Vagina (tissue), 2 donors: ENCODE measurements around the gene TGFBR3.

Source experiments
- POLR2AphosphoS5 ChIP-seq, 2 donors: sonication (generic); formaldehyde crosslinking; IDR thresholded peaks; one replicate each; pipeline ENCODE4 v1.9.0; 2017; ENCODE audit warnings: antibody characterized with exemption in 2 of 2, mild to moderate bottlenecking in 2 of 2, low read depth in 1 of 2; ENCODE audit not compliant: insufficient read depth in 1 of 2
- TF ChIP-seq, protein P1 (sequence below), 3 experiments: fragments of 450-650 bp in 2 of 3; fragments of 200-600 bp in 1 of 3; sonication (generic) in 1 of 3; IDR thresholded peaks; one replicate each; pipeline ENCODE4 v1.5.1; 2017 to 2019; ENCODE audit warnings: antibody characterized with exemption in 3 of 3, mild to moderate bottlenecking in 2 of 3, moderate library complexity in 2 of 3

DNA sequence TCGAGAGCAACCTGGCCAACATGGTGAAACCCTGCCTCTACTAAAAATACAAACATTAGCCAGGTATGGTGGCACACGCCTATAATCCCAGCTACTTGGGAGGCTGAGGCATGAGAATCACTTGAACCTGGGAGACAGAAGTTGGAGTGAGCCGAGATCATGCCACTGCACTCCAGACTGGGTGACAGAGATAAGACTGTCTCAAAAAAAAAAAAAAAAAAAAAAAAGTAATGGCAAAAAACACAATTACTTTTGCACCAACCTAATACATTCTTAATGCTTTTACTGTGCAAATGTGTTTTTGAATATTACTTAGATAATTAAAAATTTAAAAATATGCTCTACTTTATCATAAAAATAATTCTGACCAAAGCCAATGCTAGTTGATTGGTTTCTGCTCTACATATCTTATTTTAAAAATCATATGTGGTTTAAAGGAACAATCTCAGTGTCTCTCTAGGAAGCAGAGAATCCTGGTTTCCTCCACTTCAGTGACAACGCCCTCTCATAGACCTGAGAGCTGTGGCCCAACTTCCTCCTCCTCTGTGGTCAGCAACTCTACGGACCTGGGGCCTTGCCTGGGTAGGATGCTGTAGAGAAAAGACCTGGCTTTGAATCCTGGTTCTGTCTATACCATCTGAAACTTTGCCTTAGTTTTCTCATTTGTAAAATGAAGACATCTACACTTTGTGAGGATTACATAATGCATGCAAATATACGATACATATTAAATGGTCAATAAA lies 64.7 kb downstream of the TGFBR3 start:
- TF ChIP-seq, protein P1, sequence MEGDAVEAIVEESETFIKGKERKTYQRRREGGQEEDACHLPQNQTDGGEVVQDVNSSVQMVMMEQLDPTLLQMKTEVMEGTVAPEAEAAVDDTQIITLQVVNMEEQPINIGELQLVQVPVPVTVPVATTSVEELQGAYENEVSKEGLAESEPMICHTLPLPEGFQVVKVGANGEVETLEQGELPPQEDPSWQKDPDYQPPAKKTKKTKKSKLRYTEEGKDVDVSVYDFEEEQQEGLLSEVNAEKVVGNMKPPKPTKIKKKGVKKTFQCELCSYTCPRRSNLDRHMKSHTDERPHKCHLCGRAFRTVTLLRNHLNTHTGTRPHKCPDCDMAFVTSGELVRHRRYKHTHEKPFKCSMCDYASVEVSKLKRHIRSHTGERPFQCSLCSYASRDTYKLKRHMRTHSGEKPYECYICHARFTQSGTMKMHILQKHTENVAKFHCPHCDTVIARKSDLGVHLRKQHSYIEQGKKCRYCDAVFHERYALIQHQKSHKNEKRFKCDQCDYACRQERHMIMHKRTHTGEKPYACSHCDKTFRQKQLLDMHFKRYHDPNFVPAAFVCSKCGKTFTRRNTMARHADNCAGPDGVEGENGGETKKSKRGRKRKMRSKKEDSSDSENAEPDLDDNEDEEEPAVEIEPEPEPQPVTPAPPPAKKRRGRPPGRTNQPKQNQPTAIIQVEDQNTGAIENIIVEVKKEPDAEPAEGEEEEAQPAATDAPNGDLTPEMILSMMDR (IDR thresholded peaks at IDR 0.05) = no peak
- no peak for TF ChIP-seq POLR2AphosphoS5 (IDR thresholded peaks at IDR 0.05; ENCODE audit: insufficient read depth in 1 of 2, low read depth in 1 of 2)
